Measurements from ENCODE around the gene TRDMT1.
A peak's percentile ranks its signal among the peaks of the same experiment; 100 is the strongest.

The TRDMT1 gene

DNA sequence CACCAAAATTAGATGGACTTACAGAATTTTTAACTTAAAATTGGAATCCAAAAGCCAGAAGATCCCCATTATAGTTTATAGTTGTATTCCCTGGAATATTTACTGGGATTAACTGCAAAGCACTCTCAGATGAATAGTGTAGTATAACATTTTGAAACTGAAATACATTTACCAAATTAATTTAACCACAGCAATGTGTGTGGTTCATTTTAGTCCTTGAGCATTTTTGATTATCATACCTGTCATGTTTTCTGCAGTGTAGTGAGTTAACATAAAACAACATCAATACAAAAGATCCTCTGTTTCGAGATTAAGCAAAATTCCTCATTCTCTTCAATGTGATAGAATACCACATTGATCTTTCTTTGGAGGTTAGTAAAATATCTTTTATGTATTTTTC, 30.3 kb upstream of the TRDMT1 start:
- no peak for DNase-seq

DNA sequence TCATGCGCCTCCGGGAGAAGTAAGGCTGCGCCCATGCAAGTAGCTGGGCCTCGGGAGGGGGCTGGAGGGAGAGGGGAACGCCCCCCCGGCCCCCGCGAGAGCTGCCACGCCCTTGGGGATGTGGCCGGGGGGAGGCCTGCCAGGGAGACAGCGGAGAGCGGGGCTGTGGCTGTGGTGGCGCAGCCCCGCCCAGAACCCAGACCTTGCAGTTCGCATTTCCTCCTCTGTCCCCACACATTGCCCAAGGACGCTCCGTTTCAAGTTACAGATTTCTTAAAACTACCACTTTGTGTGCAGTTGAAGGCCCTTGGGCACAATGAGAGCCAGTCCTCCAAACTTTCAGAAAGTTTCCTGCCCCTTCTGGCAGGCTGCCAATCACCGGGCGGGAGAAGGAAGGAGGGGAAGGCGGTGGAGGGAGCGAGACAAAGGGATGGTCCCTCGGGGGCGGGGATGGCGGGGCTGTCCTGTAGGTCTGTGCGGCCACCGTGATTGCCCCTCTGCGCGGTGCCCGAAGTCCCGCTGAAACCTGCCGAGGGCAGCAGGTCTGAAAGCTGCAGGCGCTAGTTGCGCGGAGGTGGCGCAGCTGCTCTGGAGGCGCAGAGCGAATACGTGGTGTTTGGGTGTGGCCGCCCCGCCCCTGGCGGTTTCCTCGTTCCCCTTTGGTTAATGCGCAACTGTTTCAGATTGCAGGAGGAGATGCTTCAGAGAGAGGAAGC, 28.7 kb upstream of the TRDMT1 start:
- DNase-seq = peak; percentile 78

DNA sequence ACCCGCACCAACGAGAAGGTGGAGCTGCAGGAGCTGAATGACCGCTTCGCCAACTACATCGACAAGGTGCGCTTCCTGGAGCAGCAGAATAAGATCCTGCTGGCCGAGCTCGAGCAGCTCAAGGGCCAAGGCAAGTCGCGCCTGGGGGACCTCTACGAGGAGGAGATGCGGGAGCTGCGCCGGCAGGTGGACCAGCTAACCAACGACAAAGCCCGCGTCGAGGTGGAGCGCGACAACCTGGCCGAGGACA, 28.2 kb upstream of the TRDMT1 start:
- DNase-seq = no peak

DNA sequence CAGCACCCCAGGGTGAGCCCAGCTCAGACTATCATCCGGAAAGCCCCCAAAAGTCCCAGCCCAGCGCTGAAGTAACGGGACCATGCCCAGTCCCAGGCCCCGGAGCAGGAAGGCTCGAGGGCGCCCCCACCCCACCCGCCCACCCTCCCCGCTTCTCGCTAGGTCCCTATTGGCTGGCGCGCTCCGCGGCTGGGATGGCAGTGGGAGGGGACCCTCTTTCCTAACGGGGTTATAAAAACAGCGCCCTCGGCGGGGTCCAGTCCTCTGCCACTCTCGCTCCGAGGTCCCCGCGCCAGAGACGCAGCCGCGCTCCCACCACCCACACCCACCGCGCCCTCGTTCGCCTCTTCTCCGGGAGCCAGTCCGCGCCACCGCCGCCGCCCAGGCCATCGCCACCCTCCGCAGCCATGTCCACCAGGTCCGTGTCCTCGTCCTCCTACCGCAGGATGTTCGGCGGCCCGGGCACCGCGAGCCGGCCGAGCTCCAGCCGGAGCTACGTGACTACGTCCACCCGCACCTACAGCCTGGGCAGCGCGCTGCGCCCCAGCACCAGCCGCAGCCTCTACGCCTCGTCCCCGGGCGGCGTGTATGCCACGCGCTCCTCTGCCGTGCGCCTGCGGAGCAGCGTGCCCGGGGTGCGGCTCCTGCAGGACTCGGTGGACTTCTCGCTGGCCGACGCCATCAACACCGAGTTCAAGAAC, 27.7 kb upstream of the TRDMT1 start:
- DNase-seq = peak; percentile 97

DNA sequence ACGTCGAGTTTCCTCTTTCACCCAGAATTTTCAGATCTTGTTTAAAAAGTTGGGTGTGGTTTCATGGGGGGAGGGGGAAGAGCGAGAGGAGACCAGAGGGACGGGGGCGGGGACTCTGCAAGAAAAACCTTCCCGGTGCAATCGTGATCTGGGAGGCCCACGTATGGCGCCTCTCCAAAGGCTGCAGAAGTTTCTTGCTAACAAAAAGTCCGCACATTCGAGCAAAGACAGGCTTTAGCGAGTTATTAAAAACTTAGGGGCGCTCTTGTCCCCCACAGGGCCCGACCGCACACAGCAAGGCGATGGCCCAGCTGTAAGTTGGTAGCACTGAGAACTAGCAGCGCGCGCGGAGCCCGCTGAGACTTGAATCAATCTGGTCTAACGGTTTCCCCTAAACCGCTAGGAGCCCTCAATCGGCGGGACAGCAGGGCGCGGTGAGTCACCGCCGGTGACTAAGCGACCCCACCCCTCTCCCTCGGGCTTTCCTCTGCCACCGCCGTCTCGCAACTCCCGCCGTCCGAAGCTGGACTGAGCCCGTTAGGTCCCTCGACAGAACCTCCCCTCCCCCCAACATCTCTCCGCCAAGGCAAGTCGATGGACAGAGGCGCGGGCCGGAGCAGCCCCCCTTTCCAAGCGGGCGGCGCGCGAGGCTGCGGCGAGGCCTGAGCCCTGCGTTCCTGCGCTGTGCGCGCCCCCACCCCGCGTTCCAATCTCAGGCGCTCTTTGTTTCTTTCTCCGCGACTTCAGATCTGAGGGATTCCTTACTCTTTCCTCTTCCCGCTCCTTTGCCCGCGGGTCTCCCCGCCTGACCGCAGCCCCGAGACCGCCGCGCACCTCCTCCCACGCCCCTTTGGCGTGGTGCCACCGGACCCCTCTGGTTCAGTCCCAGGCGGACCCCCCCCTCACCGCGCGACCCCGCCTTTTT, 26.9 kb upstream of the TRDMT1 start, which contains the start of gene VIM:
Gene VIM (plus strand): TSS at position 151 of the 925 bp plus-strand sequence. CDS start 1,182 bp downstream, outside the sequence.
- DNase-seq = peak; percentile 98

DNA sequence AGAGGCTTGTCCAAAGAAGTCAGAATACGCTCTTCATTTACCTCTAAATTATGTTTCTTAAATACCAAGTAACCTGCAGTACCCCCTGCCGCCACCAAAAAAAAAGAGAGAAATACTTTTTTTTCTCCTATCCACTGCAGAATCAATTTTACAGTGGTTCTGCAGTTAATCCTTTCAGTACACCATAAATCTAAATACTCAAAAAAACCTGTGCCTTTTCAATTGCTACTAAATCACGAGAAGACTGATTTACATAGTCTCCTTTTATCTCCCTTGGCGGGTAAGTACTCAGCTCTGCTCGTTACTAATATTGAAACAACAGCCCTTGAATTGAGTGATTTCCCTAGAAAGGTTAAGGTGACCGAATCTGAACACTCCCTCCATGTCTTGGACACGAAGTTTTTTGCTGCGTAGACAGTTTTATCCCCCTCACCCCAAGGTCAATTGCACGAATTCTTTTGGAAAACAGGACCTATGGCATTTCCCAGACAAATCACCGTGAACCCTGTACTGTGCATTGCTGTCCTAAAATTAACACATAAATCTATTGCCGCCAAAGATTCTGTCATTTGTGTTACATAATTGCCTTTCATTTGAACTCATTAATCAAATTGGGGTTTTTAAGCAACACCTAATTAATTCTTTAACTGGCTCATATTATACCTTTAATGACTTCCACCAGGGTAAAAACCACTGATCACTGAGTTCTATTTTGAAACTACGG, 26.1 kb upstream of the TRDMT1 start:
- peak; percentile 74 for DNase-seq

DNA sequence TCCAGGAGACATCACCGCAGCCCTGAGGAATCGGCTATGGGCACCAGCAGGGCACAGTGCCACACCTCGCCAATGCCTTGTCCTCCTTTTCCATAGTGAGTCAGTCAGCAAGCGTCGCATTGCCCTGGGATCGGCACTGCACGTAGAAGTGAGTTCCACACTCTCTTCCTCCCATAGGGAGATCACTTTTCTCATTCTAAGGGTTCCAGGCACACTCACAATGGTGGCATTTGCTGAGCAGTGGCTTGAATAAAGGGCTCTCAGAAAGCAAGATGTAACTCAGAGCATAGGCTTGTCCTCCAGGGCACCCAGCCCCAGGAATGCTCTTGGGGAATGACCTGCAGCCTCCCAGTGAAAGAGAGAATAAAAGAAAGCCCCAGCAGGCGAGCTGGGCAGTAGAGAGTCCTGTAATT, 25.4 kb upstream of the TRDMT1 start:
- no peak for DNase-seq

DNA sequence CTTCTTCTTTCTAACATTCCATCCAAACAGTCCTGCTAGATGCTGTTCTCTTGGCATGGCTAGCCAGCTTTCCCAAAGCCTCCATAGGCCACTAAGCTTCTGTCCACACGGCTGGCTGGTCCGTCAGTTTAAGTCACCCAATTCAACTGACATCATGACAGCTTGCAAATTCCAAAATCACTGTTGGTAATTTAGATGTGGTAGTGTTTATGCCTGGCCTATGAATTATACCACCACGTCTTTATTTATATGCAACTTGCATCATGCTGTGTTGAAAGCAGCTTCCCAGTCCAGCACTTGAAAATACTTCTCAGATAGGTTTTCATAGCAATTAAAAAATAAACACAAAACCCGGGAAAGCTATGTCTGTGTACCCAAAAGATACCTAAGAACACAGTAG, 24.3 kb upstream of the TRDMT1 start:
- DNase-seq = no peak

DNA sequence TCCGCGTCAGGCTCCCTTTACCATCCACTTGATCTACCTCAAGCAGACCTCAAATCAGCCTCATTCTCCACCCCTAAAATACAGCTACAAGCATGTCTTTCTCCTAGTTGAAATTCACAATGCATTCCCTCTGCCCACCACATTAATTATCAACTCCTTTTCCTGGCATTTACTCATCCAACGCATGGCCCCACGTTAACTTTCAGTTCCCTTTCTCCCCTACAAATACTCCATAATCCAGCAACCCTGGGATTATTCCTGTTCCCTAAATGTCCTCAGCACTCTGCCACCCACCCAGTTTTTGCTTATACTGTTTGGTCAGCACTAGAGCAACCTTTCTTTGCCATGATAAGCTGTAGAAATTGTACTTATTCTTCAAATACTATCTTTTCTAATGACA, 20.9 kb upstream of the TRDMT1 start:
- no peak for DNase-seq

DNA sequence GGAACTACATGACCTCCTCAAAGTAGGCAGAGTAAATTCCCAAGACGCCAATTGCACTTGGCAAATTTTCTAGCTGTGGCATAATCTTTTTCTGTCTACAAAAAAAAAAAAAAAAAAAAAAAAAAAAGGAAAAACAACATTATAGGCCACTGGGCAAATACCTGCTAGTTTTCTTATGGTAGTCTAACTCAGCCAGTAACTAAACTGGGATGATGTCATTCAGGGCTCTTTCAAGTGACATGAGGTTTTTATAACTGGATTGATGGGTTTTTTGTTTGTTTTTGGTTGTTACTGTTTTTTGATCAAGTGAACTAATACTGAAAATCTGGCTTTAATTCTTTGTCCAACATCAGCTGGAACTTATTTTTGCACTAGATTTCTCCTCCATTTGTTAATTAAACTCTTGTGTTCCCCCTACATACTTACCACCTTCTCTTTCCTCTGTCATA, 19.2 kb upstream of the TRDMT1 start:
- DNase-seq = peak; percentile 54

DNA sequence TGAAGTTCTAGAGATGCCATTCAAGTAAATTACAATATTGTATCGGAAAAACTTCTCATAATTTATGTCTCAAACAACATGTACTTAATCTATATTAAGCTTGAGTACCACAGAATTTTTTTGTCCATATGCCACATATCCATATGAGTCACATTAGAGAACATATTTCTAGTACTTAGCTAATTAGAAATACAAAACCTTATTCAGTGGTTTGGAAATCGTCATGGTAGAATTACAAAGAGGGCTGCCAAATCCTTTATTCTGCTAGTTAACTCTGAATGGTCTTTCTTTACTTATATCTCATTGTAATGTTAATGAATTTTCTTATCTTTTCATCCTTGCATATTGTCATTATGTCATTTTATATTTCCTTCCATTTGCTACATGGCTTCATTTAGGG, 17.6 kb upstream of the TRDMT1 start:
- peak; percentile 87 for DNase-seq

DNA sequence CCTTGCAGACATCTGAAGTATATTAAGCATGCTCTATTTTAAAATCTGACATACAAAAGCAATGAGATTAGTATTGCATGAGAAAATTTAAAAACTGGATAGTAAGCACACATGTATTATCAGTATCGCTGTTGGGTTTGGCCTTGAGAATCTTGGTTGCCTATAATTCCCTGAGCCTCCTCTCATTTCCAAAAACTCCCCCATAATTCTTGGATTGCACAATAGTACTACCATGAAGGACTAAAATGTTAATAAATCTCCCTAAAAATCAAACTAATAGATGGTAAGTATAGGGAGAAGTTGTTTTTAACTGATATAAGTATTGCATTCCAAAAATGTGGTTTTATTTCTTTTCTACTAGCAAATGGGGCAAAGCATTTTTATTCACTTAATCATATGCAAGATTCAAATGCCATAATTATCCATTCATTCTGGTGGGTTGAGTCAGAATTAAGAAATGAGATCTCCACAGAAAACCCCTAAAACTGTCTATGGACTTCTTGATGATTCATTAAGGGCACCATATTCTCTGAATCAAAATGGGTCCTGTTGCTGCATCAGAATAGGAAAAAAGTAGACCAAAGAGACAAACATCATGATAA, 16.3 kb upstream of the TRDMT1 start:
- peak; percentile 97 for DNase-seq

DNA sequence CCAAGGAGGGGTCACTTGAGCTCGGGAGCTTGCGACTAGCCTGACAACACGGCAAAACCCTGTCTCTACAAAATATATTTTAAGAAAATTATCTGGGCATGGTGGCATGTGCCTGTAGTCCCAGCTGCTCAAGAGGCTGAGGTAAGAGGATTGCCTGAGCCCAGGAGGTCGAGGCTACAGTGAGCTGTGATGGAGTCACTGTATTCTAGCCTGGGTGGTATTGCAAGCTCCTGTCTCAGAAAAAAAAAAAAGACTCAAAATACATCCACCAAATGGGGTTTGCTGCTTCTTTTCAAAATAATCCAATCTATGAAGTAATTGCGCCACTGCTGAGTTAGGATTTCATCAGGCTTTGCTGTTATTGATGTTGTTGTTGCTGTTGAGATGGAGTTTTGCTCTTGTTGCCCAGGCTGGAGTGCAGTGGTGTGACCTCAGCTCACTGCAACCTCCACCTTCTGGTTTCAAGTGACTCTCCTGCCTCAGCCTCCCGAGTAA, 15.5 kb upstream of the TRDMT1 start:
- DNase-seq = no peak

DNA sequence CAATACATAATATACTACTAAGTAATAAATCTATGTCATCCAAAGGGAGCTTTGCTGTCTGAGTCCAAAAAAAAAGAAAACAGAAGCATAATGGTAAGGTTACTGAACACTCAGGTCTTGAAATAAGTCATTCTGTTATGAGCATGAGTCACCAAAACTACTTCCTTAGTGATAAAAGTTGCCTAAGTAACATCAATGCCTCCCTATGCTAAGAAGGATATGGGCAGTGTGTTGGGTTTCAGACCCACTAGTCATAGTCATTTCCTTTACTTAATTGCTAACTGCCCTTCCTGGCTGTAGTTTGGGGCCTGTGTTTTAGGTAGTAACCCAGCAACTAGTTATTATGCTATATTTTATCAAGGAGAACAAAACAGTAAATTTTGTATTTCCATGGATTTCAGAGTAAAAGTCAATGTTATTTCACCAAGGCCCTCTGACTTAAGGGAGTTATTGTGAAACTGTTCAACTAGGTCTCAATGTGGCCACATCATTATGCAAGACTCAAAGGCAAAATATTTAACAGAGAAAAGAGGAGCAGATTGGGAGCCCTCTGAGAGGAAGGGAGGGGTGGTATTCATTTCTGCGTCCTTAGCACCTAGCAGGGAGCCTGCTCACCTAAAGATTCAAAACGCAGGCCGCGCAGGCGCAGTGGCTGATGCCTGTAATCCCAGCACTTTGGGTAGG, 14.9 kb upstream of the TRDMT1 start:
- peak; percentile 98 for DNase-seq

DNA sequence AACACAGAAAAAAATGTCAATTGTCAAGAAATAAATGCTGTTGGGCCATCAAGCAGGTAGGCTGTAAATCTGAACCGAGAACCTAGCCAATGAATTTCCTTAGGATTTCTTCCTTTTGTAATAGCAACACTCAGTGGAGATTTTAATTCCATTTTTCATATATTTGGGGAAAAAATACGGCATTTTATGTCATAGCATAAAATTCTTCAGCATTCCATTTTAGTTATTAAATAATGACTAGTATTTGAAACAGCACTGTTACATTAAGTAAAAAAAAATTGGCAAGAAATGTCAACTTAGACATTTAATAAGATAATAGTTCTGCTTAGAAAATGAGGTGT, 14.3 kb upstream of the TRDMT1 start:
- DNase-seq = no peak

DNA sequence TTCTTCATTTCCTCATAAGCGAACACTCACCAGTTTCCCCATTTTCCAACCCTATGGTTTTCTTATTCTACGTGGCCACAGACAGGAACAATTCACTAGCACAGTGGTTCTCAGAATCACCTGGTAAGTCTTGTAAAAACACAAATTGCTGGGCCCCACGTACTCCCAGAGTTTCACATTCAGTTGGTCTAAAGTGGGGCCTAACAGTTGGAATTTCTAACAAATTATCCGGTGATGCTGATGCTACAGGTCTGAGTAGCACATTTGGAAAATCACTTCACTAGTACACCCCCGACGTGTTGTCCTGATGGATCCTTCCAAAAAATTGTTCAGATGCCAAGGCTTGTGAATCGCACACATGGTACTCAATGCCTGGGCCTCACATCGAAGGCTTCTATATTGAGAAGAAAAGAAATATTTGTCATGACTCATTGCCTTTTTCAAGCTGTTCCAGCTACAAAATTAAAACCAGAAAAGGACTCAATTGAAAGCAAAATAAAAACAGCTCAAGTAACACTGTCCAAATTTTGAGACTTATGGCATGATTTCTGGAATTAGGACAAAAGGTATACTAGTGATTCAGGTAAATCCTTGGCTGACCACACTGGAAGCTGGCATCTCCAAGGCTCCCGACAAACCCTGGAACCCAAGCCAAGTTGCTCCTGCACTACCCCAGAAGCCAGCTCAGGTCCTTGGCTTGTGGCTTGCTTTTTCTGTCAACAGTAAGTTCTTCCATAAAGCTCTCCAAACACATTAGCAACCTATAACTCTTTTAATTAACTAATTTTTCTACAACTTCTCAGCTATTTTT, 13.7 kb upstream of the TRDMT1 start:
- DNase-seq = peak; percentile 100

DNA sequence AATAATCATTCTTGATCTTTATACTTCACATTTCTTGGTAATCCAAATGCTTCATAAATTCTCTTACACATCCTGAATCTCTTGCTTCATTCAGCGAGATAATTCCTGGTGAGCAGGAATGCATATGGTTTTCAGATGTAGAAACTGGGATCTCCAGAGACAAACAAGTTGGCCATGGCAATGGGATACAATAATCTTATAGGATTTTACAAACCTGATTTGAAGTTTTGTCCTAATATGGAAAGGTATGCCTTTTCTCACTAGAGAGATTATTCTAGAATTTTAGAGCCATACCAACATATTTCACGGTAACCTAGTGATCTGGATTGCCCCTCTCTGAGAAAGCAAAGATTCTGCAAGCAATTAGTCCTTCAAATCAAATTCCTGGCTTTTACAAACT, 13.1 kb upstream of the TRDMT1 start:
- DNase-seq = peak; percentile 91

DNA sequence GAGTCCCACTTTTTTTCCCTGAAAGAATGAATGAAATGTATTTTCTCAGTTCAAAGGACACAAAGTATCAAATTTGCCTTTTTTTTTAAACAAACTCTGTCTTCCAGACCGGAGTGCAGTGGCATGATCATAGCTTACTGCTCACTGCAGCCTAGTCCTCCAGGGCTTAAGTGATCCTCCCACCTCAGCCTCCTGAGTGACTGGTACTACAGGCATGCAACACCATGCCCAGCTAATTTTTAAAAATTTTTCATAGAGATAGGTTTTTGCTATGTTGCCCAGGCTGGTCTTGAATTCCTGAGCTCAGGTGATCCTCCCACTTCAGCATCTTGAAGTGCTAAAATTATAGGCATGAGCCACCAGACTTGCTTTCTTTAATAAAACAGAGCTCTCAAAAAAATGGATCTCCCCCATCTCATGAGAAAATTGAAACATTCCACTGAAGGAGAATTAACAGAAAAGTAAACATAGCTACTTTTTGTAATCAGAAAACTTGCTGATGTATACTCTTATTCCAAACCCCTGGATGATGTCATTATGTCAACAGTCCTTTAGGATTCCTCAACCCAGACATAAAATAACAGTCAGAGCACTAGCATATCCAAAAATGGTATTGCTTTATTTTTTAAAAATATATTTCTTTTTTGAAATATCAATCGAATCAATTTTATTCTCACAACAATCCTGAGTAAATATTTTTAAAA, 12.3 kb upstream of the TRDMT1 start:
- DNase-seq = peak; percentile 66

DNA sequence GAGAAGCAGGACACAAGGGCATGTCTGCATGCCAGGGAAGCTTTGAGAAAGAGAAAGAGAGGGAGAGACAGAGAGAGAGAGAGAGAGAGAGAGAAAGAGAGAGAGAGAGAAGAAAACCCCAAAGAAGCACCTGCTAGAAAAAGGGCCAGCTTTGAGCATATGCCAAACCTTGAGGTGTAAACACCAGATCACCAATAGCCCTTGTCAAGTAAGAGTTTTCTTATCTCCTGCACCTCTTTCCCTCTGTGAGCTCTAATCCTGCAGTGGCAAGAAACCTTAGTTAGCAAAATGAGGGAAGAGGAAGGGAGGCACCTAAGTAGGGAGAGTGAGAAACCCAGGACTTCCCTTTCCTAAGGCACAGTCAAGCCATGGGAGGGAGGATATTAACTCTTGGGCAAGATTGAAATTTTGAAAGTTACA, 11.3 kb upstream of the TRDMT1 start:
- DNase-seq = no peak

DNA sequence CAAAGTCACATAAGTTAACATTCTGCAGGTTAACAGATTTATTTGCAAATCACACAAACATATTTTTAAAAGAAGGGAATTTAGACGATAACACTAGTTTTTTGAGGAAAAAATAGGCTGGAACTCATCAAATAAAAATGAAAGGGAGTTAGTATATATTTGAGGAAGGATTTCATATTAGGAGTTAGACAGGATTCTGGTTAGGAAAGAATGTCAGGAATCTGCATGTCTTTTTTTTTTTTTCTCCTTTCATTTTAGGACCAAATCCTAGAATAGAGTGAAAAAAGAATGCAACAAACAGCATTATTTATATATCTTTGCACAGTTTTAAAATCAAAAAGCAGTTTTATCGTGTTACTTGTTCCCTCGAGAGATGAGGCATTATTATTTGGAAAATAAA, 8.9 kb upstream of the TRDMT1 start:
- peak; percentile 63 for DNase-seq

Data from fibroblast of skin of abdomen (primary cell).